ENCODE results near the gene PTCRA.
"Not testable (repeated sequence)": the region's sequence is repeated elsewhere in the genome, so short reads cannot be mapped to it uniquely, and the experiment has no call there.

The PTCRA gene, protein sequence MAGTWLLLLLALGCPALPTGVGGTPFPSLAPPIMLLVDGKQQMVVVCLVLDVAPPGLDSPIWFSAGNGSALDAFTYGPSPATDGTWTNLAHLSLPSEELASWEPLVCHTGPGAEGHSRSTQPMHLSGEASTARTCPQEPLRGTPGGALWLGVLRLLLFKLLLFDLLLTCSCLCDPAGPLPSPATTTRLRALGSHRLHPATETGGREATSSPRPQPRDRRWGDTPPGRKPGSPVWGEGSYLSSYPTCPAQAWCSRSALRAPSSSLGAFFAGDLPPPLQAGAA

DNA sequence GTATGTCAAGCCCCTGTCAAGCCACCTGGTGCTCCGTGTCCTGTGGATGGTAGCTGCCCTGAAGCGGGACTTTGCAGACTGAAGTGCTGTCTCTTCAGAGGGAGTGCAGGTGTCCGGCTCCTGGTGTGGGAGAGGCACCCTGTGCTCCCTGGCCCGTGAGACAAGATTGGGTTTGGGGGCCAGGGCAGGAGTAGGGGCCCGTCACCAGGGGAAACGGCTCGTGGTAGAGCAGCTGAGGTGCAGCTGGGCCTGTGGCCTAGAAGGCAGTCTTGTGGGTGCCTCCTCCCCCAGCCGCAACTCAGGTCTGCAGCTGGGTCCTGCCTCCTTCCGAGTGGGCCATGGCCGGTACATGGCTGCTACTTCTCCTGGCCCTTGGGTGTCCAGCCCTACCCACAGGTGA is at the start of gene PTCRA:
Gene PTCRA (plus strand): TSS at position 322 of the 400 bp plus-strand sequence. CDS start 17 bp downstream, at position 339.
- TF ChIP-seq, protein P1, sequence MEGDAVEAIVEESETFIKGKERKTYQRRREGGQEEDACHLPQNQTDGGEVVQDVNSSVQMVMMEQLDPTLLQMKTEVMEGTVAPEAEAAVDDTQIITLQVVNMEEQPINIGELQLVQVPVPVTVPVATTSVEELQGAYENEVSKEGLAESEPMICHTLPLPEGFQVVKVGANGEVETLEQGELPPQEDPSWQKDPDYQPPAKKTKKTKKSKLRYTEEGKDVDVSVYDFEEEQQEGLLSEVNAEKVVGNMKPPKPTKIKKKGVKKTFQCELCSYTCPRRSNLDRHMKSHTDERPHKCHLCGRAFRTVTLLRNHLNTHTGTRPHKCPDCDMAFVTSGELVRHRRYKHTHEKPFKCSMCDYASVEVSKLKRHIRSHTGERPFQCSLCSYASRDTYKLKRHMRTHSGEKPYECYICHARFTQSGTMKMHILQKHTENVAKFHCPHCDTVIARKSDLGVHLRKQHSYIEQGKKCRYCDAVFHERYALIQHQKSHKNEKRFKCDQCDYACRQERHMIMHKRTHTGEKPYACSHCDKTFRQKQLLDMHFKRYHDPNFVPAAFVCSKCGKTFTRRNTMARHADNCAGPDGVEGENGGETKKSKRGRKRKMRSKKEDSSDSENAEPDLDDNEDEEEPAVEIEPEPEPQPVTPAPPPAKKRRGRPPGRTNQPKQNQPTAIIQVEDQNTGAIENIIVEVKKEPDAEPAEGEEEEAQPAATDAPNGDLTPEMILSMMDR (IDR thresholded peaks at IDR 0.05; ENCODE audit: low read depth, low read length, missing control alignments) = no peak
- DNase-seq (ENCODE audit: low read depth) = no peak
- no peak within 1 kb of the TSS for H3K4me3 ChIP-seq (ENCODE audit: low read depth, low read length)

DNA sequence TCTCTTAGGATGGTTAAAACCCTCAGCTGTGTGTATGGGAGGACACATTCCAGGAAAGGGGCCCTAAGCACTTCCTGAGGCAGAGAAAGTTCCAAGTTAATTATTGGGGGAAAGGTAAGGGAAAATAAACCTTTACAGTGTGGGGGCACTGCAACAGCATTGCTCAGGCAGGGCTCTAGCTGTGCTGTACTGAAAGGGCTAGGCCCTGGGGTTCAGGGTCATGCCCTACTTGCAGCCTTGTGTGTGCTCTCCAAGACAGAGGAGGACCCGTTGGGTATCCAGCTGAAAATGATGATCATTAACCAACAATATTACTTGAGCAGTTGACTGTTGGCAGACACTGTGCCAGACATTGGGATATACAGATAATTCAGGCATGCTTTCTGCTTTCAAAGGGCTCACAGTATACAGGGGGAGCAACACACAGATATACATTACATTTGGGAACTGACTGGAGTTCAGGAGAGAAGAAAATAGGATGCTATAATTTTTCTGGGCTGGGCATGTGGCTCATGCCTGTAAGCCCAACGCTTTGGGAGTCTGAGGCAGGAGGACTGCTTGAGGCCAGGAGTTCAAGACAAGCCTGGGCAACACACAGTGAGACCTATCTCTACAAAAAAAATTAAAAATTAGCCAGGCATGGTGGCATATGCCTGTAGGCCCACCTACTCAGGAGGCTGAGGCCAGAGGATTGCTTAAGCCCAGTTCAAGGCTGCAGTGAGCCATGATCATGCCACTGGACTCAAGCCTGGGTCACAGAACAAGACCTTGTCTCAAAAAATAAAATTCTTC is 45.5 kb upstream of the PTCRA start:
- H3K4me3 ChIP-seq (ENCODE audit: low read depth, low read length) = no peak overlapping the region
- TF ChIP-seq, protein P1 (IDR thresholded peaks at IDR 0.05; ENCODE audit: low read depth, low read length, missing control alignments) = no peak
- no peak for DNase-seq (ENCODE audit: low read depth)

GRCh38 chr6:42871711-42872110 is 44.1 kb upstream of the PTCRA start:
- no peak for DNase-seq (ENCODE audit: low read depth)
- TF ChIP-seq, protein P1 (IDR thresholded peaks at IDR 0.05; ENCODE audit: low read depth, low read length, missing control alignments) = no peak
- no peak overlapping the region for H3K4me3 ChIP-seq (ENCODE audit: low read depth, low read length)

DNA sequence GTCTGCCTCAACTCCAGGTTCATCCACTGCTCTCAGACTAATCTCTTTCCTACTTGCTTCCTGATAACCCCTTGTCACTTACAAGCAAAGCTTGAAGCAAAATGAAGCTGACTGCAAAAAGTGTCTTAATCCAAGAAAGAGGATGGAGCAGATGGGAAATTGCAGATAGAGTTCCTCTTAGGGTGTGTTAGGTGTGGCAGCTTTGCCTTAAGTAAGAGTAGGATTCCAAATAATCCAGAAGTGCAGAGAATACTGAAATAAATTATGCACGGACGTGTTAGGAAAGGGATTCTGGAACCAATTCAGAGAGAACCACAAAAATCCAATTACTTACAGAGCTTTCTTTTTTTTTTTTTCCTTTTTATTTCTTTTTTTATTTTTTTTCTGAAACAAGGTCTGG is 42.5 kb upstream of the PTCRA start:
- no peak overlapping the region for H3K4me3 ChIP-seq (ENCODE audit: low read depth, low read length)
- DNase-seq (ENCODE audit: low read depth) = no peak
- TF ChIP-seq, protein P1 (IDR thresholded peaks at IDR 0.05; ENCODE audit: low read depth, low read length, missing control alignments) = no peak

GRCh38 chr6:42877695-42878094 is 38.2 kb upstream of the PTCRA start:
- H3K4me3 ChIP-seq (ENCODE audit: low read depth, low read length) = no peak overlapping the region
- TF ChIP-seq, protein P1 (IDR thresholded peaks at IDR 0.05; ENCODE audit: low read depth, low read length, missing control alignments) = no peak
- no peak for DNase-seq (ENCODE audit: low read depth)

- peak within 1 kb of the TSS; percentile 82 for H3K4me3 ChIP-seq (ENCODE audit: low read depth, low read length)
- TF ChIP-seq, protein P1 (IDR thresholded peaks at IDR 0.05; ENCODE audit: low read depth, low read length, missing control alignments) = peak; percentile 14
- DNase-seq (ENCODE audit: low read depth) = peak; percentile 75
These were observed 36.2 kb upstream of the PTCRA start, which contains the start of gene RPL7L1 for GRCh38 chr6:42879372-42880239. TSS of gene RPL7L1 (plus strand) at chr6:42879616. CDS start at chr6:42879911, 295 bp downstream.

GRCh38 chr6:42880240-42880817 is 35.5 kb upstream of the PTCRA start:
- H3K4me3 ChIP-seq (ENCODE audit: low read depth, low read length) = peak overlapping the region; percentile 82
- not testable (repeated sequence) for DNase-seq (ENCODE audit: low read depth)

- DNase-seq (ENCODE audit: low read depth) = not testable (repeated sequence)
- H3K4me3 ChIP-seq (ENCODE audit: low read depth, low read length) = peak overlapping the region; percentile 82
These were observed 35.0 kb upstream of the PTCRA start for GRCh38 chr6:42880871-42881270.
